Measurements from ENCODE around the gene TMEM179B. TPM values are rescaled to one million over a fixed set of nuclear protein-coding genes. Genes with fewer than 3 reads are reported as not detected.
A peak's percentile ranks its signal among the peaks of the same experiment; 100 is the strongest.

The TMEM179B gene
- total and polyA plus RNA-seq, 2 donors (not counting 1 experiment from before 2014, with no cell fraction given): 41.9 to 69.5 TPM

GRCh38 chr11:62839050-62839945 is 52.1 kb downstream of the TMEM179B start, which contains the start of gene WDR74:
Gene WDR74 (minus strand): TSS chr11:62839590. CDS start chr11:62839570, 20 bp downstream.
- H3K27me3 ChIP-seq (ENCODE audit: control insufficient read depth, insufficient read depth, low read length): no peaks in the 10 kb centered on the region
- peak within 1 kb of the TSS; percentile 79 for H3K27ac ChIP-seq (ENCODE audit: insufficient read depth, low read length)
- TF ChIP-seq CTCF (conservative IDR thresholded peaks at IDR 0.05 in 1 of 2, IDR thresholded peaks at IDR 0.05 in 1 of 2; ENCODE audit: low read depth in 1 of 2, low read length in 2 of 2): no peak
- no peak for TF ChIP-seq EZH2 (IDR thresholded peaks at IDR 0.05; ENCODE audit: low read length, missing control alignments)
- no peaks in the 10 kb centered on the region for H4K20me1 ChIP-seq (ENCODE audit: control insufficient read depth, extremely low read depth, insufficient read depth, low read length)
- H3K4me2 ChIP-seq (ENCODE audit: extremely low read depth, insufficient read depth, low read length): peak within 1 kb of the TSS; percentile 88
- H3K79me2 ChIP-seq (ENCODE audit: control insufficient read depth, insufficient read depth, low read length): peaks cover 20% of the 10 kb centered on the region
- H3K36me3 ChIP-seq (ENCODE audit: control insufficient read depth, insufficient read depth, low read length): peaks cover 14% of the 10 kb centered on the region
- H3K9ac ChIP-seq (ENCODE audit: insufficient read depth, low read length): peak within 1 kb of the TSS; percentile 89
- peaks cover 5% of the 10 kb centered on the region for H3K4me1 ChIP-seq (ENCODE audit: control insufficient read depth, extremely low read depth, insufficient read depth, low read length)
- no peaks in the 10 kb centered on the region for H3K9me3 ChIP-seq (ENCODE audit: control insufficient read depth, insufficient read depth, low read depth, low read length)
- H2AFZ ChIP-seq (ENCODE audit: low read length): no peak within 1 kb of the TSS
- H3K4me3 ChIP-seq (replicated peaks in 1 of 4; ENCODE audit: control extremely low read depth in 1 of 4, insufficient read depth in 1 of 4, low read depth in 3 of 4, low read length in 4 of 4): peak within 1 kb of the TSS; percentile 75 to 94 (median 90)
- peak; percentile 91 to 92 for DNase-seq (ENCODE audit: low read depth in 2 of 2)

Other genes with a start within 250 kb of the TMEM179B start
Only the 30 nearest of the 31 such genes appear.
- gene EEF1G, start 213.5 kb upstream of the TMEM179B start, total RNA-seq: 1,405 and 1,825 TPM in 2 replicates
- gene EEF1G, start 213.5 kb upstream of the TMEM179B start, polyA plus RNA-seq: 1,308 and 1,333 TPM in 2 replicates
- gene TUT1, start 195.9 kb upstream of the TMEM179B start, total RNA-seq: 6.9 and 7.8 TPM in 2 replicates
- 5.5 and 6.8 TPM in 2 replicates for gene TUT1, start 195.9 kb upstream of the TMEM179B start, polyA plus RNA-seq
- 117 and 124 TPM in 2 replicates for gene MTA2, start 185.5 kb upstream of the TMEM179B start, total RNA-seq
- gene MTA2, start 185.5 kb upstream of the TMEM179B start, polyA plus RNA-seq: 31.4 and 33.6 TPM in 2 replicates
- 17.5 and 20.5 TPM in 2 replicates for gene EML3, start 174.6 kb upstream of the TMEM179B start, total RNA-seq
- gene EML3, start 174.6 kb upstream of the TMEM179B start, polyA plus RNA-seq: 17.8 and 22.6 TPM in 2 replicates
- 8.5 and 9.9 TPM in 2 replicates for gene ROM1, start 174.1 kb upstream of the TMEM179B start, total RNA-seq
- 1.7 and 3.0 TPM in 2 replicates for gene ROM1, start 174.1 kb upstream of the TMEM179B start, polyA plus RNA-seq
- 29.1 and 30.8 TPM in 2 replicates for gene B3GAT3, start 165.4 kb upstream of the TMEM179B start, total RNA-seq
- gene B3GAT3, start 165.4 kb upstream of the TMEM179B start, polyA plus RNA-seq: 15.9 and 17.6 TPM in 2 replicates
- gene GANAB, start 140.8 kb upstream of the TMEM179B start, total RNA-seq: 167 and 279 TPM in 2 replicates
- 328 and 368 TPM in 2 replicates for gene GANAB, start 140.8 kb upstream of the TMEM179B start, polyA plus RNA-seq
- 16.4 and 16.7 TPM in 2 replicates for gene INTS5, start 134.1 kb upstream of the TMEM179B start, total RNA-seq
- 9.4 and 13.2 TPM in 2 replicates for gene INTS5, start 134.1 kb upstream of the TMEM179B start, polyA plus RNA-seq
- gene C11orf98, start 122.2 kb upstream of the TMEM179B start, total RNA-seq: 25.4 and 33.4 TPM in 2 replicates
- gene C11orf98, start 122.2 kb upstream of the TMEM179B start, polyA plus RNA-seq: 38.2 and 64.8 TPM in 2 replicates
- gene CSKMT, start 122.1 kb upstream of the TMEM179B start, total RNA-seq: 8.4 and 9.8 TPM in 2 replicates
- 2.6 and 2.9 TPM in 2 replicates for gene CSKMT, start 122.1 kb upstream of the TMEM179B start, polyA plus RNA-seq
- gene UQCC3, start 115.7 kb upstream of the TMEM179B start, total RNA-seq: 12.1 and 14.0 TPM in 2 replicates
- 4.7 and 7.3 TPM in 2 replicates for gene UQCC3, start 115.7 kb upstream of the TMEM179B start, polyA plus RNA-seq
- 3.6 and 4.5 TPM in 2 replicates for gene LBHD1, start 115.1 kb upstream of the TMEM179B start, total RNA-seq
- gene LBHD1, start 115.1 kb upstream of the TMEM179B start, polyA plus RNA-seq: 3.1 and 3.4 TPM in 2 replicates
- 143 and 229 TPM in 2 replicates for gene UBXN1, start 108.3 kb upstream of the TMEM179B start, total RNA-seq
- 76.4 and 88.6 TPM in 2 replicates for gene UBXN1, start 108.3 kb upstream of the TMEM179B start, polyA plus RNA-seq
- 13.4 and 31.5 TPM in 2 replicates for gene LRRN4CL, start 97.9 kb upstream of the TMEM179B start, total RNA-seq
- 7.9 and 12.7 TPM in 2 replicates for gene LRRN4CL, start 97.9 kb upstream of the TMEM179B start, polyA plus RNA-seq
- gene BSCL2, start 80.0 kb upstream of the TMEM179B start, total RNA-seq: 37.8 and 62.1 TPM in 2 replicates
- 35.5 and 54.0 TPM in 2 replicates for gene BSCL2, start 80.0 kb upstream of the TMEM179B start, polyA plus RNA-seq
- not detected in 2 replicates for gene GNG3, start 79.7 kb upstream of the TMEM179B start, total RNA-seq
- gene GNG3, start 79.7 kb upstream of the TMEM179B start, polyA plus RNA-seq: 0.07 TPM in 1 of 2 replicates, not detected in the other
- gene HNRNPUL2, start 59.9 kb upstream of the TMEM179B start, total RNA-seq: 9.2 and 14.5 TPM in 2 replicates
- 18.8 and 26.4 TPM in 2 replicates for gene HNRNPUL2, start 59.9 kb upstream of the TMEM179B start, polyA plus RNA-seq
- 32.4 and 44.4 TPM in 2 replicates for gene TTC9C, start 58.9 kb upstream of the TMEM179B start, total RNA-seq
- 26.1 and 27.3 TPM in 2 replicates for gene TTC9C, start 58.9 kb upstream of the TMEM179B start, polyA plus RNA-seq
- 13.4 and 14.4 TPM in 2 replicates for gene ZBTB3, start 33.2 kb upstream of the TMEM179B start, total RNA-seq
- gene ZBTB3, start 33.2 kb upstream of the TMEM179B start, polyA plus RNA-seq: 6.2 and 6.8 TPM in 2 replicates
- gene POLR2G, start 25.8 kb upstream of the TMEM179B start, total RNA-seq: 68.8 and 80.6 TPM in 2 replicates
- 216 and 228 TPM in 2 replicates for gene POLR2G, start 25.8 kb upstream of the TMEM179B start, polyA plus RNA-seq
- 16.7 and 18.8 TPM in 2 replicates for gene TAF6L, start 16.0 kb upstream of the TMEM179B start, total RNA-seq
- gene TAF6L, start 16.0 kb upstream of the TMEM179B start, polyA plus RNA-seq: 10.0 and 12.7 TPM in 2 replicates
- 11.7 and 16.4 TPM in 2 replicates for gene TMEM223, start 4.6 kb downstream of the TMEM179B start, total RNA-seq
- 14.4 and 15.4 TPM in 2 replicates for gene TMEM223, start 4.6 kb downstream of the TMEM179B start, polyA plus RNA-seq
- 14.9 and 17.2 TPM in 2 replicates for gene NXF1, start 18.0 kb downstream of the TMEM179B start, total RNA-seq
- gene NXF1, start 18.0 kb downstream of the TMEM179B start, polyA plus RNA-seq: 27.8 and 43.7 TPM in 2 replicates
- gene STX5, start 44.6 kb downstream of the TMEM179B start, total RNA-seq: 40.3 and 44.9 TPM in 2 replicates
- gene STX5, start 44.6 kb downstream of the TMEM179B start, polyA plus RNA-seq: 48.7 and 48.9 TPM in 2 replicates
- gene TEX54, start 45.4 kb downstream of the TMEM179B start, total RNA-seq: not detected in 2 replicates
- gene TEX54, start 45.4 kb downstream of the TMEM179B start, polyA plus RNA-seq: not detected in 2 replicates
- gene WDR74, start 52.2 kb downstream of the TMEM179B start, total RNA-seq: 85.3 and 86.9 TPM in 2 replicates
- 14.8 and 24.0 TPM in 2 replicates for gene WDR74, start 52.2 kb downstream of the TMEM179B start, polyA plus RNA-seq
- 344 and 441 TPM in 2 replicates for gene SLC3A2, start 93.5 kb downstream of the TMEM179B start, total RNA-seq
- 91.2 and 132 TPM in 2 replicates for gene SLC3A2, start 93.5 kb downstream of the TMEM179B start, polyA plus RNA-seq
- gene CHRM1, start 134.0 kb downstream of the TMEM179B start, total RNA-seq: not detected in 2 replicates
- gene CHRM1, start 134.0 kb downstream of the TMEM179B start, polyA plus RNA-seq: not detected in 2 replicates
- gene SLC22A6, start 197.6 kb downstream of the TMEM179B start, total RNA-seq: not detected in 2 replicates
- not detected in 2 replicates for gene SLC22A6, start 197.6 kb downstream of the TMEM179B start, polyA plus RNA-seq
- not detected in 2 replicates for gene SLC22A8, start 228.4 kb downstream of the TMEM179B start, total RNA-seq
- gene SLC22A8, start 228.4 kb downstream of the TMEM179B start, polyA plus RNA-seq: not detected in 2 replicates

Measured in fibroblast of lung (primary cell).